PC-9 (cell line): ENCODE measurements around the gene SLC28A1. TPM values are rescaled to one million over a fixed set of nuclear protein-coding genes. Genes with fewer than 3 reads are reported as not detected.

Source experiments
- BruUV-seq: library from RNA; stranded (reverse); fragments of 400-500 nt; replicated peaks from 2 replicates; lab custom pipeline; 2021; lab: Mats Ljungman, UMichigan
- CTCF ChIA-PET: fragments of 300-600 bp; sonication (Branson Sonifier 250); formaldehyde crosslinking; loops from one replicate; lab custom pipeline; 2022; ENCODE audit warnings: antibody characterized with exemption; lab: Charles Lee
- POLR2A ChIA-PET: fragments of 300-600 bp; sonication (Branson Sonifier 250); formaldehyde crosslinking; loops from one replicate; lab custom pipeline; 2022; ENCODE audit warnings: antibody characterized with exemption; ENCODE audit not compliant: unreplicated experiment; lab: Charles Lee
- DNase-seq, 2 experiments: peaks; one replicate each; pipeline versions ENCODE4 v3.0.0 to v3.0.0-alpha.2; 2015 to 2022; ENCODE audit warnings: mixed read lengths in 1 of 2
- H2AFZ ChIP-seq: fragments of 200-600 bp; sonication (generic); 2 replicates; pipeline ENCODE4 v1.8.1; 2017; ENCODE audit warnings: antibody characterized with exemption
- H3F3A ChIP-seq: fragments of 200-600 bp; sonication (generic); 2 replicates; pipeline ENCODE4 v1.8.1; 2017; ENCODE audit warnings: antibody characterized with exemption, mild to moderate bottlenecking, low read depth; ENCODE audit not compliant: insufficient read depth
- H3K27ac ChIP-seq: fragments of 200-600 bp; sonication (generic); 2 replicates; pipeline ENCODE4 v1.6.1; 2016; ENCODE audit warnings: mixed run types
- H3K27me3 ChIP-seq: fragments of 200-600 bp; sonication (generic); 2 replicates; pipeline ENCODE4 v1.6.1; 2016; ENCODE audit warnings: low read depth, mixed run types; ENCODE audit not compliant: insufficient read depth
- H3K36me3 ChIP-seq: fragments of 200-600 bp; sonication (generic); 2 replicates; pipeline ENCODE4 v1.6.1; 2016; ENCODE audit warnings: low read depth, mixed run types
- H3K4me1 ChIP-seq: fragments of 200-600 bp; sonication (generic); replicated peaks from 2 replicates; pipeline ENCODE4 v1.6.1; 2016; ENCODE audit warnings: mixed run types; ENCODE audit not compliant: insufficient read depth
- H3K4me2 ChIP-seq: fragments of 200-600 bp; sonication (generic); 2 replicates; pipeline ENCODE4 v1.6.1; 2017; ENCODE audit warnings: mixed run types
- H3K4me3 ChIP-seq: fragments of 200-600 bp; sonication (generic); 2 replicates; pipeline ENCODE4 v1.6.1; 2016; ENCODE audit warnings: mixed run types
- H3K79me2 ChIP-seq: fragments of 200-600 bp; sonication (generic); 2 replicates; pipeline ENCODE4 v1.6.1; 2017; ENCODE audit warnings: low read depth, mixed run types
- H3K9me2 ChIP-seq: fragments of 200-600 bp; sonication (generic); 2 replicates; pipeline ENCODE4 v1.8.1; 2017; ENCODE audit warnings: mild to moderate bottlenecking; ENCODE audit not compliant: insufficient read depth
- H3K9me3 ChIP-seq: fragments of 200-600 bp; sonication (generic); 2 replicates; pipeline ENCODE4 v1.8.1; 2016; ENCODE audit warnings: low read depth; ENCODE audit not compliant: insufficient read depth
- H4K20me1 ChIP-seq: fragments of 200-600 bp; sonication (generic); 2 replicates; pipeline ENCODE4 v1.8.1; 2017; ENCODE audit not compliant: insufficient read depth
- CTCF ChIP-seq: fragments of 200-600 bp; sonication (generic); conservative IDR thresholded peaks from 2 replicates; pipeline ENCODE4 v1.6.1; 2017; ENCODE audit warnings: mixed run types, antibody characterized with exemption, mild to moderate bottlenecking, moderate library complexity
- EZH2 ChIP-seq: fragments of 200-600 bp; sonication (generic); IDR thresholded peaks from 2 replicates; pipeline ENCODE4 v1.8.0; 2017; ENCODE audit warnings: antibody characterized with exemption, low read depth
- intact Hi-C: fragments of 100-400 bp; cut with micrococcal nuclease; formaldehyde crosslinking; loops from one replicate; pipeline ENCODE4 v1.10.0; 2022; ENCODE audit not compliant: unreplicated experiment
- total RNA-seq: library from RNA; stranded (reverse); gene quantifications from 2 replicates; pipeline ENCODE4 v1.2.3, GENCODE V29; 2021

SLC28A1 gene
- total RNA-seq, 1 experiment from 2014 or later = 0.70 TPM

DNA sequence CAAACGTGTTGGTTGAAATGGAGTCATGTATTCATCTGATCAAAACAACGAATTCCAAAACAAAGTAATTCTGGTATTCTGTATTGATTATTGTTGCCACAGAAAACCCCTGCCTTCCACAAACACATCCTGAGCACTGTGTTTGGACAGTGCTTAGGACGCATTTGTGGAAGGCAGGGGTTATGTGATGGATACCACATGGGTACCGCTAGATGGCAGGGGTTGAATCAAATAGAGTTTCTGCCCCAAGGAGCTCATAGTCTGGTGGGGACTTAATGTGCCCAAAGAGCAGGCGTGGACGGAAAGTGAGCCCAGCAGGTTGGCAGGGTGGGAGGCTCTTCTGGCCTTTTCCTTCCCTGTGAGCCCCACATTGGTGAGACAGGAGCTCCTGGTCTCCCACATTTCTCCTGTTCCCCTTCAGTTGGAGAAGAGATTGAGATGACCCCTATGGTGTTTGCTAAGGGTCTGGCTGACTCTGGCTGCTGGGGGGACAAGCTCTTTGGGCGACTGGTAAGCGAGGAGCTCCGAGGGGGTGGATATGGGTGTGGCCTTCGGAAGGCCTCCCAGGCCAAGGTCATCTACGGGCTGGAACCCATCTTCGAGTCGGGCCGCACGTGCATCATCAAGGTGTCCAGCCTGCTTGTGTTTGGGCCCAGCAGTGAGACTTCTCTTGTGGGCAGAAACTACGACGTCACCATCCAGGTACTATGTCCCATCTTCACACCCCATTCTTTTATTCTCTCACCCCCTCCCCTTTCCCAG, 22.1 kb upstream of the SLC28A1 start:
- intact Hi-C loops = no loop called here
- no peaks in the 10 kb centered on the region for H3K36me3 ChIP-seq
- no peak for TF ChIP-seq CTCF
- TF ChIP-seq EZH2 = no peak
- no peaks in the 10 kb centered on the region for H3K27me3 ChIP-seq
- H3K4me2 ChIP-seq = no peak overlapping the region
- no TSS peak for BruUV-seq
- no peak for DNase-seq
- H3K79me2 ChIP-seq = 0 out of 2 replicates have a peak, but pooled peaks cover 7% of the 10 kb centered on the region
- CTCF ChIA-PET = interaction anchor here (0.7 kb wide), 1 partner anchor 65 kb away, joined by 8 read pairs; no protein-coding TSS in a partner anchor
- H3K9me2 ChIP-seq = no peaks in the 10 kb centered on the region
- H3K27ac ChIP-seq = no peak overlapping the region
- no peak overlapping the region for H2AFZ ChIP-seq
- no peak overlapping the region for H3K4me3 ChIP-seq
- POLR2A ChIA-PET = no interaction called here
- peaks cover 15% of the 10 kb centered on the region for H3F3A ChIP-seq
- H3K9me3 ChIP-seq = no peaks in the 10 kb centered on the region
- H3K4me1 ChIP-seq = peaks cover 40% of the 10 kb centered on the region
- H4K20me1 ChIP-seq = no peaks in the 10 kb centered on the region

DNA sequence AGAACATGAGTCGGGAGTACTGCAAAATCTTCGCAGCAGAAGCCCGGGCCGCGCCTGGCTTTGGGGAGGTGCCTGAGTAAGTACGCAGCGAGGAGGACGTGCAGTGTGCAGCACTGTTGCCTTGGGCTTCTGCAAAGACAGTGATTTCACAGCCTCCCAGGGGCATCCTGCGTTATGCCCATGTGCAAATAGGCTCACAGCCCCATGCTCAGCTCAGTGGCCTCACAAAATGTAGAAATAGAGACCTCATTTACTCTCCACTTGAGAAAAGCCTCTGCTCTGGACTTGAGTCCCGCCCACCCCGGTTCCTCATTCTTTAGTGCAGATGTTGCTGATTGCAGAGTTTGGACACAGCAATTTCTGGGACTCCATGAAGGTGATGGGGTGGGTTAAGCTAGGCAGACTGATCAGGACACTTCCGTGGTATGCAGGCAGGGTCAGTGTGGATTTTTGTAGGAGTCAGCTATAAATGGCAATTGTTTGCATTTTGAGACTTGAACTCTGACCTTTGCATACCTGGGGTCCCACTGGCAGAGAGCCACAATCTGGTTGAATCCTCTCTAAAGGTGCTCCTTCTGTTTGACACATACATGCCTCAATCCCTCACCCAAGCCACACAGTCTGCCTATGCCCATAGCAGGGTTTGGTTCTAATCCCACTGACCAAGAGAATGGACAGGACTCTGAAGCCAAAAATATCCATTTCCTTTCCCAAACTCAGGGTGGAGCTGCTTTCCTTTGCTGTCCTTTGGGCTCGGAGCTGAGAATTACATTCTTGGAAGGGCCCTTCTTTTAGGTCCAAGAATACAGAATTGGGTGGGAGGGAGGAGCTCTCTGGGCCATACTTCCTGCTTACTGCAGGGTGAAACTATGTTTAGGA, 20.7 kb upstream of the SLC28A1 start:
- H3K9me3 ChIP-seq = no peaks in the 10 kb centered on the region
- H3K36me3 ChIP-seq = no peaks in the 10 kb centered on the region
- H3K9me2 ChIP-seq = no peaks in the 10 kb centered on the region
- no peaks in the 10 kb centered on the region for H4K20me1 ChIP-seq
- POLR2A ChIA-PET = interaction anchor here (0.7 kb wide), 1 partner anchor 41 kb away, joined by 4 read pairs; no protein-coding TSS in a partner anchor
- H2AFZ ChIP-seq = no peak overlapping the region
- peaks cover 10% of the 10 kb centered on the region for H3F3A ChIP-seq
- TF ChIP-seq EZH2 = no peak
- no peak for TF ChIP-seq CTCF
- H3K27ac ChIP-seq = no peak overlapping the region
- CTCF ChIA-PET = no interaction called here
- no peak overlapping the region for H3K4me3 ChIP-seq
- peaks cover 26% of the 10 kb centered on the region for H3K4me1 ChIP-seq
- intact Hi-C loops = no loop called here
- DNase-seq = no peak
- no TSS peak for BruUV-seq
- no peaks in the 10 kb centered on the region for H3K27me3 ChIP-seq
- H3K4me2 ChIP-seq = no peak overlapping the region
- H3K79me2 ChIP-seq = 0 out of 2 replicates have a peak, but pooled peaks cover 7% of the 10 kb centered on the region

DNA sequence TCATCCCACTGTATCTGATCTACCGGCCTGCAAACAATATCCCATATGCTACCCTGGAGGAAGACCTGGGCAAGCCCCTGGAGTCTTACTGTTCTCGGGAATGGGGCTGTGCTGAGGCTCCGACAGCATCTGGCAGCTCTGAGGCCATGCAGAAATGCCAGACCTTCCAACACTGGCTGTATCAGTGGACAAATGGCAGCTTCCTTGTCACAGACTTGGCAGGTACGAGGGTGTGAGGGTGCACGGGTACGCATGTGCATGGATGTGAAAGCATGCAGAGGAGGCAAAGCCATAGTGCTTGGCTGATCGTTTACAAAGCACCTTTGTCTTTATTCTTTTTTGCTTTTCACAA, 20.0 kb upstream of the SLC28A1 start:
- Histone ChIP-seq H3K27ac (no peak overlapping the region), H3K79me2 (0 out of 2 replicates have a peak, but pooled peaks cover 7% of the 10 kb centered on the region), H3K9me3 (no peaks in the 10 kb centered on the region), H3K27me3 (no peaks in the 10 kb centered on the region), H3K36me3 (no peaks in the 10 kb centered on the region), H3K4me2 (no peak overlapping the region), H3F3A (peaks cover 9% of the 10 kb centered on the region), H3K9me2 (no peaks in the 10 kb centered on the region), H3K4me1 (peaks cover 22% of the 10 kb centered on the region), H3K4me3 (no peak overlapping the region), H4K20me1 (no peaks in the 10 kb centered on the region), H2AFZ (no peak overlapping the region)
- TF ChIP-seq EZH2 = no peak
- no peak for TF ChIP-seq CTCF
- intact Hi-C loops = no loop called here
- ChIA-PET POLR2A (interaction anchor here (0.7 kb wide), 1 partner anchor 41 kb away, joined by 4 read pairs; no protein-coding TSS in a partner anchor), CTCF (interaction anchor here (0.5 kb wide), 1 partner anchor 44 kb away, joined by 3 read pairs; no protein-coding TSS in a partner anchor)
- BruUV-seq = no TSS peak
- DNase-seq = no peak
